ENCODE data around the gene MINDY1. TPM values are rescaled to one million over a fixed set of nuclear protein-coding genes. Genes with fewer than 3 reads are reported as not detected.

Gene MINDY1
- total and polyA plus RNA-seq, 12 donors, result 6.0 to 37.5 (median 22.3) TPM

GRCh38 chr1:151026460-151026859 lies 19.8 kb upstream of the MINDY1 start:
- peaks cover 0 to 49% of the 10 kb centered on the region in 2 donors for H3K36me3 ChIP-seq (replicated peaks in 1 of 2)
- intact Hi-C loops (cut with DNase I), result loop anchor here in 1 of 2 donors (10.0 kb wide), 1 partner anchor 128 kb away; the partner anchor contains the start of gene TNFAIP8L2
- DNase-seq, result no peak

GRCh38 chr1:151024540-151025146 lies 17.9 kb upstream of the MINDY1 start:
- DNase-seq, result peak; percentile 79 to 93 (median 88)
- WGBS, 4 donors, result 15 to 23% (median 18%) methylated on average over 5 to 6 of the region's 6 CpGs
- H3K9me3 ChIP-seq (replicated peaks in 1 of 3), result no peaks in the 10 kb centered on the region
- H3K4me1 ChIP-seq (replicated peaks in 1 of 2), result peaks cover 0 to 5% of the 10 kb centered on the region in 2 donors
- peak overlapping the region in 1 of 5 donors; percentile 41 for H3K27ac ChIP-seq
- H3K27me3 ChIP-seq, result no peaks in the 10 kb centered on the region
- H3K36me3 ChIP-seq (replicated peaks in 1 of 2), result peaks cover 0 to 33% of the 10 kb centered on the region in 2 donors
- no peak for TF ChIP-seq POLR2A (IDR thresholded peaks at IDR 0.05)
- peak; percentile 61 to 85 (median 74) for TF ChIP-seq CTCF (IDR thresholded peaks at IDR 0.05)
- intact Hi-C loops (cut with DNase I), result loop anchor here in 1 of 2 donors (10.0 kb wide), 1 partner anchor 130 kb away; the partner anchor contains the start of gene TNFAIP8L2
- H3K4me3 ChIP-seq, result no peak overlapping the region

More at GRCh38 chr1:151026460-151026859, 19.8 kb upstream of the MINDY1 start:
- no peaks in the 10 kb centered on the region for H3K9me3 ChIP-seq (replicated peaks in 1 of 3)
- H3K27ac ChIP-seq, result no peak overlapping the region
- H3K27me3 ChIP-seq, result no peaks in the 10 kb centered on the region
- no peak overlapping the region for H3K4me3 ChIP-seq
- TF ChIP-seq POLR2A (IDR thresholded peaks at IDR 0.05), result no peak
- no peak for TF ChIP-seq CTCF (IDR thresholded peaks at IDR 0.05)
- peaks cover 0 to 5% of the 10 kb centered on the region in 2 donors for H3K4me1 ChIP-seq (replicated peaks in 1 of 2)

DNA sequence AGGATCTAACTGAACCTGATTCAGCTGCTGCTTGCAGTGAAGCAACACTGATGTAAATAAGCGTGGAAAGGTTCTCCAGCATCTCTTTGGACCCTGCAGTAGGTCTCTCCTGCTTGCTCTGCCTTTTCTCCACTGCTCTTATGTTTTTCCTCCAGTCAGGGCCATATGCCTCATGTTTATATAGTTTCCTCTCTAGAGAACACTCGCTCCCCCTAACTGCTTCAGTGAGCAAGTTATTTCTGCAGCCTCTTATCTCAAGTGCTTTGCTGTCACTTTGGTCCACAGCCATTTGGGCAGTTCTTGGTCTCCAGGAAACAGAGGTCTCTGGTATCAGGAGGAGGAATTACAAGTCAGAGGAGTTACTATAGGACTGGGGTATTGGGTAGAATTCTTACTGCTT lies 6.8 kb upstream of the MINDY1 start:
- TF ChIP-seq POLR2A (IDR thresholded peaks at IDR 0.05) (no peak), CTCF (IDR thresholded peaks at IDR 0.05) (no peak)
- Histone ChIP-seq H3K9me3 (replicated peaks in 1 of 3) (no peaks in the 10 kb centered on the region), H3K27me3 (no peaks in the 10 kb centered on the region), H3K36me3 (replicated peaks in 1 of 2) (peaks cover 0 to 9% of the 10 kb centered on the region in 2 donors), H3K4me3 (no peak overlapping the region), H3K27ac (peak overlapping the region in 3 of 5 donors; percentile 30 to 74 (median 63)), H3K4me1 (replicated peaks in 1 of 2) (peaks cover 4 to 40% of the 10 kb centered on the region in 2 donors)
- DNase-seq, result peak in 4 of 7 donors; percentile 46 to 62 (median 57)
- 42 to 44% (median 43%) methylated on average over 2 of the region's 2 CpGs for WGBS, 4 donors
- intact Hi-C loops (cut with DNase I), result no loop called here

DNA sequence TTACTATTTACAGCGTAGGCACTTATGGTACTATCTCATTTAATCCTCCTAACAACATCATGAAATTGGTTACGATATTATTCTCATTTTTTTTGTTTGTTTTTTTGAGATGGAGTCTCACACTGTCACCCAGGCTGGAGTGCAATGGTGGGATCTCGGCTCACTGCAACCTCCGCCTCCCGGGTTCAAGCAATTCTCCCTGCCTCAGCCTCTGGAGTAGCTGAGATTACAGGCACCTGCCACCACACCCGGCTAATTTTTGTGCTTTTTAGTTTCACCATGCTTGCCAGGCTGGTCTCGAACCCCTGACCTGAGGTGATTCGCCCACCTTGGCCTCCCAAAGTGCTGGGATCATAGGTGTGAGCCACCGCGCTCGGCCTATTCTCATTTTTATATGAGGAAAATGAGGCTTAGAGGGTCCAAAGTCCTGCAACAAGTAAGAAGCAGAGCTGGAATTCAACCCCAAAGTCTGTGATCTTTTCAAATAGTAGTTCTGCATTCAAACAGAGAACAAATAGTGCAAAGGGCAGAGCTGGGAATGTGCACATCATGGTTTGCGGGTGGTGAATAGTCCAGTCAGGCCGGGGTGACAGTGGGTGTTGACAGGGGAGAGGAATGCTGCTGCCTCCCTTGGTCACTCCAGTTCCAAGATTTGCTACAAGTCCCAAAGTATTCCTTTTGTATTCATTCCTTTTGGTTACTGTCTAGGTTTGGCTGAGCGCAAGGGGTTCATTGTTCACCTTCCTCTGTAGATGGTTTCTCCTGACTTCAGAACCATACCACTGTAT lies 6.2 kb upstream of the MINDY1 start:
- TF ChIP-seq CTCF (IDR thresholded peaks at IDR 0.05), result no peak
- TF ChIP-seq POLR2A (IDR thresholded peaks at IDR 0.05), result no peak
- Histone ChIP-seq H3K27me3 (no peaks in the 10 kb centered on the region), H3K27ac (peak overlapping the region in 3 of 5 donors; percentile 30 to 74 (median 63)), H3K4me3 (no peak overlapping the region), H3K36me3 (replicated peaks in 1 of 2) (peaks cover 0 to 2% of the 10 kb centered on the region in 2 donors), H3K9me3 (replicated peaks in 1 of 3) (no peaks in the 10 kb centered on the region), H3K4me1 (replicated peaks in 1 of 2) (peaks cover 5 to 41% of the 10 kb centered on the region in 2 donors)
- 89 to 93% (median 91%) methylated on average over 14 of the region's 14 CpGs for WGBS, 4 donors
- intact Hi-C loops (cut with DNase I), result no loop called here
- peak in 3 of 7 donors; percentile 19 to 42 (median 41) for DNase-seq

Measured in adrenal gland (tissue), 12 donors.